Transverse colon (tissue), 4 donors: ENCODE results near the gene DARS1.

ENCODE experiments used
- EP300 ChIP-seq: sonication (generic); formaldehyde crosslinking; IDR thresholded peaks from one replicate; pipeline ENCODE4 v1.6.1; 2017; ENCODE audit warnings: antibody characterized with exemption, low read depth
- POLR2A ChIP-seq: fragments of 450-650 bp; IDR thresholded peaks from one replicate; pipeline ENCODE4 v1.6.1; 2016; ENCODE audit warnings: antibody characterized with exemption, mild to moderate bottlenecking, moderate library complexity
- POLR2AphosphoS5 ChIP-seq, 3 donors: sonication (generic); formaldehyde crosslinking; IDR thresholded peaks; one replicate each; pipeline ENCODE4 v1.6.1; 2016; ENCODE audit warnings: antibody characterized with exemption in 3 of 3
- TF ChIP-seq, protein P1 (sequence below), 5 experiments: fragments of 200-600 bp in 3 of 5; fragments of 450-650 bp in 2 of 5; sonication (generic) in 3 of 5; IDR thresholded peaks; 1 replicate in 2 of 5; 2 replicates in 3 of 5; pipeline ENCODE4 v1.5.1; 2016 to 2017; ENCODE audit warnings: antibody characterized with exemption in 5 of 5, inconsistent platforms in 3 of 5, mild to moderate bottlenecking in 2 of 5, moderate library complexity in 1 of 5

DNA sequence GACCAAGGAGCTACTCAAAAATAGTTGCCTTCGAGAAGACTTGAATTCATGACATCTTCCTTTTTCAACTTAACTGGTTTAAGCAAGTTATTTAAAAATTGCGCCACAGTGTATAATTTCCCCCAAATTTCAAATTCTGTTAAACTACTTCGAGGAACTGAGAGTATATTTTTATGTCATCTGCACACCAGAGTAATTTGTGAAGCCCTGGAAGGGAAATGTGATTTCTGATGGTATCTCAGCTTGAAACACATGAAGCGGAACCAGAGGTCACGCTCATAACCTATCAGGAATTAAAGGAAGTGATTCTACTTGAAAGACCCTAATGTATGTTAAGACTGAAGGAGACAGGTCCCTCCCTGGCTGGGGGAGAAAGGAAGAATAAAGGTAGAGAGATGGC, 33.9 kb upstream of the DARS1 start:
- TF ChIP-seq POLR2A (no peak), EP300 (no peak), POLR2AphosphoS5 (IDR thresholded peaks at IDR 0.05) (no peak)
- TF ChIP-seq, protein P1, sequence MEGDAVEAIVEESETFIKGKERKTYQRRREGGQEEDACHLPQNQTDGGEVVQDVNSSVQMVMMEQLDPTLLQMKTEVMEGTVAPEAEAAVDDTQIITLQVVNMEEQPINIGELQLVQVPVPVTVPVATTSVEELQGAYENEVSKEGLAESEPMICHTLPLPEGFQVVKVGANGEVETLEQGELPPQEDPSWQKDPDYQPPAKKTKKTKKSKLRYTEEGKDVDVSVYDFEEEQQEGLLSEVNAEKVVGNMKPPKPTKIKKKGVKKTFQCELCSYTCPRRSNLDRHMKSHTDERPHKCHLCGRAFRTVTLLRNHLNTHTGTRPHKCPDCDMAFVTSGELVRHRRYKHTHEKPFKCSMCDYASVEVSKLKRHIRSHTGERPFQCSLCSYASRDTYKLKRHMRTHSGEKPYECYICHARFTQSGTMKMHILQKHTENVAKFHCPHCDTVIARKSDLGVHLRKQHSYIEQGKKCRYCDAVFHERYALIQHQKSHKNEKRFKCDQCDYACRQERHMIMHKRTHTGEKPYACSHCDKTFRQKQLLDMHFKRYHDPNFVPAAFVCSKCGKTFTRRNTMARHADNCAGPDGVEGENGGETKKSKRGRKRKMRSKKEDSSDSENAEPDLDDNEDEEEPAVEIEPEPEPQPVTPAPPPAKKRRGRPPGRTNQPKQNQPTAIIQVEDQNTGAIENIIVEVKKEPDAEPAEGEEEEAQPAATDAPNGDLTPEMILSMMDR (IDR thresholded peaks at IDR 0.05), result no peak
